ENCODE data around the gene ACAT1.

GRCh38 chr11:108147150-108147549 lies 25.8 kb downstream of the ACAT1 start:
- TF ChIP-seq CTCF (IDR thresholded peaks at IDR 0.05), result no peak
- no peak for TF ChIP-seq MAX (IDR thresholded peaks at IDR 0.05; ENCODE audit: low read depth)
- TF ChIP-seq SMC3 (IDR thresholded peaks at IDR 0.05; ENCODE audit: low read depth, low read length), result no peak
- no peak for TF ChIP-seq USF1 (IDR thresholded peaks at IDR 0.05; ENCODE audit: borderline replicate concordance, low read depth)
- TF ChIP-seq TEAD4 (IDR thresholded peaks at IDR 0.05; ENCODE audit: borderline replicate concordance, insufficient read depth), result no peak
- TF ChIP-seq RAD21 (IDR thresholded peaks at IDR 0.05; ENCODE audit: low read length), result no peak
- no peak for TF ChIP-seq POLR2AphosphoS5 (IDR thresholded peaks at IDR 0.05; ENCODE audit: low read depth, low read length)
